Endothelial cell of umbilical vein (primary cell): ENCODE measurements around the gene TFB2M. TPM values are rescaled to one million over a fixed set of nuclear protein-coding genes. Genes with fewer than 3 reads are reported as not detected.

Experiments used
- BruUV-seq: library from RNA; stranded (reverse); fragments of 400-500 nt; replicated peaks from 2 replicates; lab custom pipeline; 2021; lab: Mats Ljungman, UMichigan
- CTCF ChIA-PET: fragments of 300-600, 350-600 bp; sonication (Branson Sonifier 250); formaldehyde crosslinking; loops from one replicate; lab custom pipeline; 2021; ENCODE audit warnings: antibody characterized with exemption, inconsistent platforms; lab: Charles Lee
- POLR2A ChIA-PET: fragments of 300-600, 350-600 bp; sonication (Branson Sonifier 250); formaldehyde crosslinking; loops from one replicate; lab custom pipeline; 2021; ENCODE audit warnings: antibody characterized with exemption, inconsistent platforms; lab: Charles Lee
- DNase-seq: peaks from one replicate; pipeline ENCODE4 v3.0.0-alpha.2; 2011; ENCODE audit warnings: low read depth, low spot score
- FAIRE-seq: peaks from 2 replicates; lab custom pipeline; 2011; peaks lifted over from hg19 to GRCh38; lab: Jason Lieb, UNC
- H2AFZ ChIP-seq: 2 replicates; pipeline ENCODE4 v1.6.0; 2012; ENCODE audit warnings: low read depth, low read length, control low read depth, inconsistent platforms
- H3K27ac ChIP-seq: 2 replicates; pipeline ENCODE4 v1.5.1; 2011; ENCODE audit warnings: low read depth, mild to moderate bottlenecking, control low read depth, low read length, moderate library complexity; ENCODE audit not compliant: insufficient read depth
- H3K27me3 ChIP-seq, 2 experiments: 2 replicates each; pipeline versions ENCODE4 v1.6.0 to v1.6.1; 2011; ENCODE audit warnings: low read length in 2 of 2, mixed read lengths in 1 of 2; ENCODE audit not compliant: control insufficient read depth in 2 of 2, insufficient read depth in 2 of 2
- H3K36me3 ChIP-seq, 2 experiments: 2 replicates in 1 of 2; 3 replicates in 1 of 2; pipeline ENCODE4 v1.5.1; 2011; ENCODE audit warnings: low read length in 2 of 2, mild to moderate bottlenecking in 1 of 2, moderate library complexity in 1 of 2; ENCODE audit not compliant: control insufficient read depth in 2 of 2, insufficient read depth in 2 of 2; ENCODE audit errors: extremely low read depth in 1 of 2
- H3K4me1 ChIP-seq: 3 replicates; pipeline ENCODE4 v1.5.1; 2011; ENCODE audit warnings: mild to moderate bottlenecking, low read length; ENCODE audit not compliant: control insufficient read depth, insufficient read depth; ENCODE audit errors: extremely low read depth
- H3K4me2 ChIP-seq: 2 replicates; pipeline ENCODE4 v1.6.1; 2011; ENCODE audit warnings: low read length, control low read depth, mixed read lengths; ENCODE audit not compliant: insufficient read depth
- H3K4me3 ChIP-seq, 3 experiments: fragments of 200-600 bp in 1 of 3; sonication (generic), shearing (Covaris generic) in 1 of 3; replicated peaks in 1 of 3; 2 replicates each; pipeline ENCODE4 v1.5.1; 2011 to 2016; ENCODE audit warnings: control low read depth in 3 of 3, low read length in 3 of 3, mild to moderate bottlenecking in 2 of 3, inconsistent platforms in 1 of 3, low read depth in 1 of 3, moderate library complexity in 1 of 3; ENCODE audit not compliant: insufficient read depth in 1 of 3
- H3K79me2 ChIP-seq: 2 replicates; pipeline ENCODE4 v1.6.0; 2012; ENCODE audit warnings: low read length, inconsistent platforms; ENCODE audit not compliant: control insufficient read depth, insufficient read depth
- H3K9ac ChIP-seq: replicated peaks from 2 replicates; pipeline ENCODE3; 2011; ENCODE audit warnings: low read length, control low read depth; ENCODE audit not compliant: insufficient read depth; ENCODE audit errors: extremely low read depth
- H3K9me1 ChIP-seq: replicated peaks from 3 replicates; pipeline ENCODE4 v1.6.0; 2011; ENCODE audit warnings: mild to moderate bottlenecking, low read length; ENCODE audit not compliant: control insufficient read depth, insufficient read depth; ENCODE audit errors: extremely low read depth
- H3K9me3 ChIP-seq: replicated peaks from 2 replicates; pipeline ENCODE4 v1.5.1; 2012; ENCODE audit warnings: low read length, inconsistent platforms; ENCODE audit not compliant: control insufficient read depth, insufficient read depth
- H4K20me1 ChIP-seq: replicated peaks from 2 replicates; pipeline ENCODE3; 2011; ENCODE audit warnings: mild to moderate bottlenecking, low read length; ENCODE audit not compliant: control insufficient read depth, insufficient read depth; ENCODE audit errors: extremely low read depth
- EZH2 ChIP-seq: IDR thresholded peaks from 2 replicates; pipeline ENCODE4 v1.6.1; 2012; ENCODE audit warnings: borderline replicate concordance, low read depth, mild to moderate bottlenecking, moderate library complexity, low read length, inconsistent platforms; ENCODE audit not compliant: severe bottlenecking
- FOS ChIP-seq: IDR thresholded peaks from 2 replicates; pipeline ENCODE4 v1.6.1; 2011; ENCODE audit warnings: mild to moderate bottlenecking, low read length, moderate library complexity, borderline replicate concordance; ENCODE audit not compliant: insufficient read depth
- GATA2 ChIP-seq: IDR thresholded peaks from 2 replicates; pipeline ENCODE4 v1.7.0; 2011; ENCODE audit warnings: low read depth, mild to moderate bottlenecking, moderate library complexity, mixed read lengths, low read length; ENCODE audit not compliant: insufficient read length, insufficient read depth
- MYC ChIP-seq: IDR thresholded peaks from one replicate; pipeline ENCODE4 v1.6.1; 2011; ENCODE audit warnings: mild to moderate bottlenecking, low read depth, low read length
- POLR2A ChIP-seq: IDR thresholded peaks from 2 replicates; pipeline ENCODE4 v1.6.1; 2012; ENCODE audit warnings: low read depth, mild to moderate bottlenecking, control low read depth, low read length
- POLR2AphosphoS5 ChIP-seq: IDR thresholded peaks from 2 replicates; pipeline ENCODE4 v1.6.1; 2012; ENCODE audit warnings: low read depth, mild to moderate bottlenecking, control low read depth, low read length, moderate library complexity; ENCODE audit not compliant: insufficient read depth
- dilution Hi-C: fragments of 300-500 bp; cut with MboI; formaldehyde crosslinking; loops from one replicate; pipeline ENCODE4 v1.15.0; 2019; ENCODE audit warnings: low sequenced_read_pairs; ENCODE audit not compliant: extremely low pct_ligation_motif_present
- intact Hi-C: fragments of 100-400 bp; cut with micrococcal nuclease; formaldehyde crosslinking; loops from one replicate; pipeline ENCODE4 v1.10.0; 2022
- polyA plus RNA-seq, 4 experiments: library from polyadenylated mRNA; depleted of rRNA in 3 of 4; stranded (reverse) in 3 of 4; unstranded in 1 of 4; fragments of >200 nt; gene quantifications; 2 replicates each; pipeline versions ENCODE4 v1.2.1 to v1.2.3, GENCODE V29; 2011 to 2012; ENCODE audit warnings: missing spikeins in 1 of 4
- total RNA-seq: library from RNA; stranded (reverse); gene quantifications from 2 replicates; pipeline ENCODE4 v1.2.3, GENCODE V29; 2021

TFB2M gene
- total and polyA plus RNA-seq, 2 donors (not counting 3 experiments of a cell fraction or from before 2014, with no cell fraction given) = 8.4 to 14.8 TPM

DNA sequence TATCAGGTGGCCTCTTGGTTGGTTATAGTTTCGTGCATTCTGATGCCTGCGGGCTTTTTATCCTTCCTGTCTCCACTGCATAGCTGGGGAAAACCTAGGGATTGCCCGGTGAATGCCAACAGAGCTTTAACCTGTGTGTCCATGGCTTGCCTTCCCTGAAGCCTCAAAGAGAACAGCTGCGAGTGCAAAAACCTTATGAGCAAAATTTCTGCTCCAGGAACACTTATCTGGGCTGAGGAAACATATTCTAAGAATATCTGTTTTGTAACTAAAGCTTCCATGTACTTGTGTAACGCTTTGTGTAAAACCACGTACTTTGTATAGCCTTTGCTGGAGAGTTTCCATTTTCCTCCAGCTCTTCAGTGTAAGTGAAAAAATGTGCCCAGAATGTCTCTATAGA, 7.4 kb upstream of the TFB2M start:
- ChIA-PET POLR2A (no interaction called here), CTCF (interaction anchor here (0.9 to 1.8 kb wide), 4 partner anchors 35 to 111 kb away, joined by 3 to 6 read pairs (median 3); no protein-coding TSS in a partner anchor)
- intact Hi-C loops = no loop called here
- FAIRE-seq = no peak
- no peaks in the 10 kb centered on the region for H4K20me1 ChIP-seq
- TF ChIP-seq MYC (no peak), GATA2 (no peak), POLR2AphosphoS5 (no peak), EZH2 (no peak), FOS (no peak)
- H3K4me2 ChIP-seq = no peak overlapping the region
- H3K4me1 ChIP-seq = peaks cover 28% of the 10 kb centered on the region
- peaks cover 54% of the 10 kb centered on the region for H3K79me2 ChIP-seq
- no peak overlapping the region for H3K4me3 ChIP-seq
- H3K9ac ChIP-seq = no peak overlapping the region
- H3K9me3 ChIP-seq = no peaks in the 10 kb centered on the region
- H3K36me3 ChIP-seq = no peaks in the 10 kb centered on the region
- no peak for DNase-seq
- dilution Hi-C loops = no loop called here
- no TSS peak for BruUV-seq
- no peaks in the 10 kb centered on the region for H3K9me1 ChIP-seq
- no peak overlapping the region for H3K27ac ChIP-seq
- no peak overlapping the region for H2AFZ ChIP-seq
- H3K27me3 ChIP-seq = no peaks in the 10 kb centered on the region

DNA sequence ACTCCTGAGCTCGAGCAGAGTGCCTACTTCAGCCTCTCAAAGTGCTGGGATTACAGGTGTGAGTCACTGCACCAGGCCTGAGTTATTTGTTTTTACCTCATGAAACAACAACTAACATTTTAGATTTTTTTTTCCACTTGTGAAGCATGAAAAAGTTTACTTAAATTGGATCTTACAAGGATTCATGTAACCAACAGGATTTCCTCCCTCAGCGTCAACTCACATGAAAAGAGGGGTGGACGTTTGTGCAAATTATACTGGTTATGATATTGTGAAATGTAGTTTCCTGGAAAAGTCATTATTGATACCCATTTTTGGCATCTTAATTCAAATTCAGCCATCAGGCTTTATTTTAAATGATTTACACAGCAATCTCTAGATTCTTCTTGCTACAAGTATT, 6.7 kb upstream of the TFB2M start:
- ChIA-PET CTCF (interaction anchor here (1.6 to 1.8 kb wide), 2 partner anchors 36 to 43 kb away, joined by 3 to 6 read pairs; no protein-coding TSS in a partner anchor), POLR2A (no interaction called here)
- FAIRE-seq (no peak), DNase-seq (no peak)
- Histone ChIP-seq H3K9me1 (no peaks in the 10 kb centered on the region), H3K4me2 (no peak overlapping the region), H2AFZ (no peak overlapping the region), H3K9me3 (no peaks in the 10 kb centered on the region), H3K36me3 (no peaks in the 10 kb centered on the region), H3K4me3 (no peak overlapping the region), H3K9ac (no peak overlapping the region), H3K27ac (no peak overlapping the region), H3K79me2 (peaks cover 60% of the 10 kb centered on the region), H3K4me1 (peaks cover 34% of the 10 kb centered on the region), H4K20me1 (no peaks in the 10 kb centered on the region), H3K27me3 (no peaks in the 10 kb centered on the region)
- no peak for TF ChIP-seq POLR2A
- no peak for TF ChIP-seq GATA2
- TF ChIP-seq FOS = no peak
- intact Hi-C loops (no loop called here), dilution Hi-C loops (no loop called here)
- BruUV-seq = no TSS peak
